ENCODE data around the gene ANKS1B.

- TF ChIP-seq POLR2A (IDR thresholded peaks at IDR 0.05) (no peak), CTCF (IDR thresholded peaks at IDR 0.05) (no peak), POLR2AphosphoS5 (IDR thresholded peaks at IDR 0.05) (no peak)
These were observed 1161.7 kb downstream of the ANKS1B start for GRCh38 chr12:98823012-98823411.
